Measurements from ENCODE around the gene PDE4A. TPM values are rescaled to one million over a fixed set of nuclear protein-coding genes. Genes with fewer than 3 reads are reported as not detected.
"Not testable (repeated sequence)": the region's sequence is repeated elsewhere in the genome, so short reads cannot be mapped to it uniquely, and the experiment has no call there.

PDE4A gene
- polyA plus RNA-seq, 3 donors, result 4.7 to 14.8 (median 5.8) TPM

GRCh38 chr19:10395917-10396316, 24.4 kb upstream of the PDE4A start:
- TF ChIP-seq CTCF (IDR thresholded peaks at IDR 0.05), result no peak
- WGBS (ENCODE audit: insufficient coverage), result 79% methylated on average over 24 of the region's 24 CpGs
- Histone ChIP-seq H3K36me3 (replicated peaks in 1 of 2; ENCODE audit: control insufficient read depth in 1 of 2, insufficient read depth in 2 of 2, low read length in 2 of 2) (peaks cover 53 to 81% of the 10 kb centered on the region in 2 donors), H3K4me3 (replicated peaks in 1 of 3; ENCODE audit: low read depth in 2 of 3, low read length in 3 of 3) (no peak overlapping the region), H3K4me1 (ENCODE audit: control insufficient read depth in 1 of 2, insufficient read depth in 2 of 2, low read length in 2 of 2) (peaks cover 10% of the 10 kb centered on the region in 2 donors), H4K20me1 (ENCODE audit: insufficient read depth, low read length) (peaks cover 42% of the 10 kb centered on the region), H3K4me2 (replicated peaks; ENCODE audit: extremely low read depth, low read length, poor library complexity, severe bottlenecking) (no peak overlapping the region), H2AFZ (ENCODE audit: insufficient read depth, low read depth, low read length, poor library complexity, severe bottlenecking) (no peak overlapping the region), H3K79me2 (ENCODE audit: insufficient read depth, low read length) (peaks cover 44% of the 10 kb centered on the region), H3K27me3 (ENCODE audit: control insufficient read depth in 2 of 2, insufficient read depth in 2 of 2, low read length in 2 of 2) (no peaks in the 10 kb centered on the region), H3K9ac (ENCODE audit: insufficient read depth, low read length, poor library complexity, severe bottlenecking) (no peak overlapping the region), H3K9me3 (replicated peaks in 1 of 2; ENCODE audit: control insufficient read depth in 1 of 2, insufficient read depth in 1 of 2, low read length in 2 of 2) (no peaks in the 10 kb centered on the region), H3K27ac (ENCODE audit: low read depth in 1 of 2, low read length in 2 of 2) (no peak overlapping the region)
- peaks cover 63 to 85% of the 10 kb centered on the region in 2 donors for H3K36me3 Mint-ChIP-seq
- H3K27me3 Mint-ChIP-seq (ENCODE audit: low read depth in 3 of 3), result no peaks in the 10 kb centered on the region
- H3K27ac Mint-ChIP-seq, result peak overlapping the region in 1 of 7 donors; percentile 22
- H3K4me3 Mint-ChIP-seq, result no peak overlapping the region
- DNase-seq, result no peak
- no peaks in the 10 kb centered on the region for H3K9me3 Mint-ChIP-seq
- H3K4me1 Mint-ChIP-seq, result peaks cover 8% of the 10 kb centered on the region
- intact Hi-C loops (cut with micrococcal nuclease), result no loop called here

- WGBS (ENCODE audit: insufficient coverage), result 96% methylated on average over 9 of the region's 9 CpGs
- Histone ChIP-seq H3K9me3 (replicated peaks in 1 of 2; ENCODE audit: control insufficient read depth in 1 of 2, insufficient read depth in 1 of 2, low read length in 2 of 2) (no peaks in the 10 kb centered on the region), H3K79me2 (ENCODE audit: insufficient read depth, low read length) (peaks cover 68% of the 10 kb centered on the region), H3K27me3 (ENCODE audit: control insufficient read depth in 2 of 2, insufficient read depth in 2 of 2, low read length in 2 of 2) (no peaks in the 10 kb centered on the region), H2AFZ (ENCODE audit: insufficient read depth, low read depth, low read length, poor library complexity, severe bottlenecking) (no peak overlapping the region), H3K27ac (ENCODE audit: low read depth in 1 of 2, low read length in 2 of 2) (no peak overlapping the region), H4K20me1 (ENCODE audit: insufficient read depth, low read length) (peaks cover 58% of the 10 kb centered on the region), H3K9ac (ENCODE audit: insufficient read depth, low read length, poor library complexity, severe bottlenecking) (no peak overlapping the region), H3K4me2 (replicated peaks; ENCODE audit: extremely low read depth, low read length, poor library complexity, severe bottlenecking) (no peak overlapping the region), H3K36me3 (replicated peaks in 1 of 2; ENCODE audit: control insufficient read depth in 1 of 2, insufficient read depth in 2 of 2, low read length in 2 of 2) (peaks cover 27 to 52% of the 10 kb centered on the region in 2 donors), H3K4me3 (replicated peaks in 1 of 3; ENCODE audit: low read depth in 2 of 3, low read length in 3 of 3) (no peak overlapping the region), H3K4me1 (ENCODE audit: control insufficient read depth in 1 of 2, insufficient read depth in 2 of 2, low read length in 2 of 2) (peaks cover 34 to 36% of the 10 kb centered on the region in 2 donors)
- no peak for TF ChIP-seq CTCF (IDR thresholded peaks at IDR 0.05)
- intact Hi-C loops (cut with micrococcal nuclease), result no loop called here
- peaks cover 29% of the 10 kb centered on the region for H3K4me1 Mint-ChIP-seq
- H3K27ac Mint-ChIP-seq, result peak overlapping the region in 1 of 7 donors; percentile 23
- H3K9me3 Mint-ChIP-seq, result no peaks in the 10 kb centered on the region
- DNase-seq, result no peak
- H3K36me3 Mint-ChIP-seq, result peaks cover 40 to 58% of the 10 kb centered on the region in 2 donors
- H3K4me3 Mint-ChIP-seq, result no peak overlapping the region
- peaks cover 0 to 1% (median 0%) of the 10 kb centered on the region in 3 donors for H3K27me3 Mint-ChIP-seq (ENCODE audit: low read depth in 3 of 3)
Measured at GRCh38 chr19:10398819-10399218, 21.5 kb upstream of the PDE4A start.

- H3K36me3 Mint-ChIP-seq, result peaks cover 36 to 53% of the 10 kb centered on the region in 2 donors
- H3K9ac ChIP-seq (ENCODE audit: insufficient read depth, low read length, poor library complexity, severe bottlenecking); H3K4me2 ChIP-seq (replicated peaks; ENCODE audit: extremely low read depth, low read length, poor library complexity, severe bottlenecking); H3K27me3 ChIP-seq (ENCODE audit: control insufficient read depth in 2 of 2, insufficient read depth in 2 of 2, low read length in 2 of 2); H3K9me3 Mint-ChIP-seq; H3K9me3 ChIP-seq (replicated peaks in 1 of 2; ENCODE audit: control insufficient read depth in 1 of 2, insufficient read depth in 1 of 2, low read length in 2 of 2); H3K27ac Mint-ChIP-seq; H3K27me3 Mint-ChIP-seq (ENCODE audit: low read depth in 3 of 3); H3K4me3 ChIP-seq (replicated peaks in 1 of 3; ENCODE audit: low read depth in 2 of 3, low read length in 3 of 3); intact Hi-C loops (cut with micrococcal nuclease); H3K4me3 Mint-ChIP-seq; DNase-seq; H3K27ac ChIP-seq (ENCODE audit: low read depth in 1 of 2, low read length in 2 of 2); H2AFZ ChIP-seq (ENCODE audit: insufficient read depth, low read depth, low read length, poor library complexity, severe bottlenecking): not testable (repeated sequence)
- 100% methylated on average over 2 of the region's 8 CpGs for WGBS (ENCODE audit: insufficient coverage)
- Histone ChIP-seq H3K36me3 (replicated peaks in 1 of 2; ENCODE audit: control insufficient read depth in 1 of 2, insufficient read depth in 2 of 2, low read length in 2 of 2) (peaks cover 22 to 47% of the 10 kb centered on the region in 2 donors), H3K4me1 (ENCODE audit: control insufficient read depth in 1 of 2, insufficient read depth in 2 of 2, low read length in 2 of 2) (peaks cover 37 to 41% of the 10 kb centered on the region in 2 donors), H3K79me2 (ENCODE audit: insufficient read depth, low read length) (peaks cover 68% of the 10 kb centered on the region), H4K20me1 (ENCODE audit: insufficient read depth, low read length) (peaks cover 58% of the 10 kb centered on the region)
- peaks cover 32% of the 10 kb centered on the region for H3K4me1 Mint-ChIP-seq
Measured at GRCh38 chr19:10399340-10399739, 21.0 kb upstream of the PDE4A start.
